ENCODE data around the gene XYLB. TPM values are rescaled to one million over a fixed set of nuclear protein-coding genes. Genes with fewer than 3 reads are reported as not detected.

XYLB gene
- total RNA-seq, 2 experiments from 2014 or later, result 5.3 to 7.2 TPM

GRCh38 chr3:38374221-38374620, 27.6 kb downstream of the XYLB start:
- no peaks in the 10 kb centered on the region for H3K9me3 ChIP-seq (ENCODE audit: low read length)
- no TSS peak for BruUV-seq (replicated peaks)
- intact Hi-C loops (cut with micrococcal nuclease; ENCODE audit: unreplicated experiment), result no loop called here
- no peak overlapping the region for H3K27ac ChIP-seq (ENCODE audit: low read depth, low read length, poor library complexity, severe bottlenecking)
- no peak overlapping the region for H3K4me3 ChIP-seq (ENCODE audit: low read depth, low read length, poor library complexity, severe bottlenecking)
- ChIA-PET POLR2A (interaction anchor here (0.5 to 0.6 kb wide), 2 partner anchors 179 to 685 kb away, joined by 3 to 4 read pairs; no protein-coding TSS in a partner anchor), CTCF (ENCODE audit: unreplicated experiment) (no interaction called here)
- no peaks in the 10 kb centered on the region for H3K79me2 ChIP-seq (ENCODE audit: insufficient read depth, low read depth, low read length)
- H3K4me2 ChIP-seq (ENCODE audit: low read length), result no peak overlapping the region
- no peaks in the 10 kb centered on the region for H4K20me1 ChIP-seq (ENCODE audit: insufficient read depth, low read length)
- H3K4me1 ChIP-seq (ENCODE audit: insufficient read depth, low read length, poor library complexity, severe bottlenecking), result no peaks in the 10 kb centered on the region
- H2AFZ ChIP-seq (ENCODE audit: low read length), result no peak overlapping the region
- H3K9me2 ChIP-seq (ENCODE audit: insufficient read depth, low read length), result no peaks in the 10 kb centered on the region
- DNase-seq (ENCODE audit: low spot score), result no peak
- H3K36me3 ChIP-seq (ENCODE audit: insufficient read depth, low read length), result peaks cover 11% of the 10 kb centered on the region; the same call in 1 of the 2 replicates
- TF ChIP-seq EZH2phosphoT487 (IDR thresholded peaks at IDR 0.05; ENCODE audit: borderline replicate concordance, low read depth, low read length) (no peak), CTCF (conservative IDR thresholded peaks at IDR 0.05; ENCODE audit: low read length) (no peak)

- Histone ChIP-seq H2AFZ (ENCODE audit: low read length) (no peak overlapping the region), H3K4me2 (ENCODE audit: low read length) (no peak overlapping the region), H3K4me1 (ENCODE audit: insufficient read depth, low read length, poor library complexity, severe bottlenecking) (no peaks in the 10 kb centered on the region), H3K27ac (ENCODE audit: low read depth, low read length, poor library complexity, severe bottlenecking) (no peak overlapping the region), H3K9me2 (ENCODE audit: insufficient read depth, low read length) (no peaks in the 10 kb centered on the region), H3K9me3 (ENCODE audit: low read length) (no peaks in the 10 kb centered on the region), H4K20me1 (ENCODE audit: insufficient read depth, low read length) (no peaks in the 10 kb centered on the region), H3K4me3 (ENCODE audit: low read depth, low read length, poor library complexity, severe bottlenecking) (no peak overlapping the region), H3K36me3 (ENCODE audit: insufficient read depth, low read length) (peaks cover 19% of the 10 kb centered on the region), H3K79me2 (ENCODE audit: insufficient read depth, low read depth, low read length) (no peaks in the 10 kb centered on the region)
- no peak for DNase-seq (ENCODE audit: low spot score)
- TF ChIP-seq CTCF (conservative IDR thresholded peaks at IDR 0.05; ENCODE audit: low read length) (no peak), EZH2phosphoT487 (IDR thresholded peaks at IDR 0.05; ENCODE audit: borderline replicate concordance, low read depth, low read length) (no peak)
- CTCF ChIA-PET (ENCODE audit: unreplicated experiment), result no interaction called here
- intact Hi-C loops (cut with micrococcal nuclease; ENCODE audit: unreplicated experiment), result no loop called here
- no TSS peak for BruUV-seq (replicated peaks)
- POLR2A ChIA-PET, result no interaction called here
These were observed 28.5 kb downstream of the XYLB start for GRCh38 chr3:38375072-38375471.

- Histone ChIP-seq H3K9me2 (ENCODE audit: insufficient read depth, low read length) (no peaks in the 10 kb centered on the region), H3K9me3 (ENCODE audit: low read length) (no peaks in the 10 kb centered on the region), H3K27ac (ENCODE audit: low read depth, low read length, poor library complexity, severe bottlenecking) (no peak overlapping the region), H3K4me3 (ENCODE audit: low read depth, low read length, poor library complexity, severe bottlenecking) (no peak overlapping the region), H3K4me2 (ENCODE audit: low read length) (no peak overlapping the region), H3K79me2 (ENCODE audit: insufficient read depth, low read depth, low read length) (no peaks in the 10 kb centered on the region), H3K36me3 (ENCODE audit: insufficient read depth, low read length) (peaks cover 24% of the 10 kb centered on the region), H2AFZ (ENCODE audit: low read length) (no peak overlapping the region), H4K20me1 (ENCODE audit: insufficient read depth, low read length) (no peaks in the 10 kb centered on the region), H3K4me1 (ENCODE audit: insufficient read depth, low read length, poor library complexity, severe bottlenecking) (no peaks in the 10 kb centered on the region)
- ChIA-PET POLR2A (no interaction called here), CTCF (ENCODE audit: unreplicated experiment) (no interaction called here)
- BruUV-seq (replicated peaks), result no TSS peak
- intact Hi-C loops (cut with micrococcal nuclease; ENCODE audit: unreplicated experiment), result no loop called here
- no peak for TF ChIP-seq CTCF (conservative IDR thresholded peaks at IDR 0.05; ENCODE audit: low read length)
- DNase-seq (ENCODE audit: low spot score), result no peak
These were observed 29.0 kb downstream of the XYLB start for GRCh38 chr3:38375488-38376097.

Measured in OCI-LY7 (cell line).